Testis (tissue), 3 donors: ENCODE measurements around the gene SETDB2. TPM values are rescaled to one million over a fixed set of nuclear protein-coding genes. Genes with fewer than 3 reads are reported as not detected.
A peak's percentile ranks its signal among the peaks of the same experiment; 100 is the strongest.

Experiments used
- DNase-seq: peaks from one replicate; pipeline ENCODE4 v3.0.0-alpha.2; 2019
- H3K27ac ChIP-seq, 2 donors: fragments of 200-600 bp; sonication (generic); one replicate each; pipeline ENCODE4 v1.5.1; 2019
- H3K27me3 ChIP-seq: fragments of 200-600 bp; sonication (generic); one replicate; pipeline ENCODE4 v1.5.1; 2019
- H3K36me3 ChIP-seq: fragments of 200-600 bp; sonication (generic); one replicate; pipeline ENCODE4 v1.5.1; 2017; ENCODE audit warnings: low read depth; ENCODE audit errors: missing control alignments
- H3K4me1 ChIP-seq: fragments of 200-600 bp; sonication (generic); one replicate; pipeline ENCODE4 v1.5.1; 2019
- H3K4me3 ChIP-seq, 2 donors: fragments of 200-600 bp; sonication (generic); one replicate each; pipeline ENCODE4 v1.5.1; 2017 to 2019
- H3K9me3 ChIP-seq: fragments of 200-600 bp; sonication (generic); one replicate; pipeline ENCODE4 v1.5.1; 2017
- POLR2A ChIP-seq: fragments of 450-650 bp; IDR thresholded peaks from one replicate; pipeline ENCODE4 v1.6.1; 2017; ENCODE audit warnings: antibody characterized with exemption, mild to moderate bottlenecking, moderate library complexity
- WGBS, 2 donors: methylation state at CpG; one replicate each; pipeline ENCODE4 v1.1.5; 2018; 5-methylcytosine and 5-hydroxymethylcytosine counted together
- intact Hi-C: fragments of 100-400 bp; cut with DNase I; formaldehyde crosslinking; loops from one replicate; pipeline ENCODE4 v1.15.1; 2023; ENCODE audit warnings: low total_unique reads
- polyA plus RNA-seq: library from polyadenylated mRNA; stranded (reverse); fragments of 350-450 nt; fragmentation: Illumina TruSeq; extraction: RNeasy Lipid Tissue Mini Kit (QIAGEN cat#74804); gene quantifications from one replicate; pipeline ENCODE4 v1.2.3, GENCODE V29; 2014; ENCODE audit warnings: low read depth, low replicate concordance; ENCODE audit not compliant: insufficient read depth
- total RNA-seq, 2 donors: library from RNA; depleted of rRNA; stranded (reverse); fragments of >200 nt; gene quantifications; one replicate each; pipeline ENCODE4 v1.2.3, GENCODE V29; 2016
- TF ChIP-seq, protein P1 (sequence below), 3 experiments: fragments of 450-650 bp in 2 of 3; fragments of 200-600 bp in 1 of 3; sonication (generic) in 1 of 3; IDR thresholded peaks; one replicate each; pipeline ENCODE4 v1.5.1; 2016 to 2019; ENCODE audit warnings: antibody characterized with exemption in 3 of 3, mild to moderate bottlenecking in 2 of 3, moderate library complexity in 1 of 3

Gene SETDB2
- total and polyA plus RNA-seq, 3 donors from 2014 or later = 19.0 to 33.7 (median 29.3) TPM

DNA sequence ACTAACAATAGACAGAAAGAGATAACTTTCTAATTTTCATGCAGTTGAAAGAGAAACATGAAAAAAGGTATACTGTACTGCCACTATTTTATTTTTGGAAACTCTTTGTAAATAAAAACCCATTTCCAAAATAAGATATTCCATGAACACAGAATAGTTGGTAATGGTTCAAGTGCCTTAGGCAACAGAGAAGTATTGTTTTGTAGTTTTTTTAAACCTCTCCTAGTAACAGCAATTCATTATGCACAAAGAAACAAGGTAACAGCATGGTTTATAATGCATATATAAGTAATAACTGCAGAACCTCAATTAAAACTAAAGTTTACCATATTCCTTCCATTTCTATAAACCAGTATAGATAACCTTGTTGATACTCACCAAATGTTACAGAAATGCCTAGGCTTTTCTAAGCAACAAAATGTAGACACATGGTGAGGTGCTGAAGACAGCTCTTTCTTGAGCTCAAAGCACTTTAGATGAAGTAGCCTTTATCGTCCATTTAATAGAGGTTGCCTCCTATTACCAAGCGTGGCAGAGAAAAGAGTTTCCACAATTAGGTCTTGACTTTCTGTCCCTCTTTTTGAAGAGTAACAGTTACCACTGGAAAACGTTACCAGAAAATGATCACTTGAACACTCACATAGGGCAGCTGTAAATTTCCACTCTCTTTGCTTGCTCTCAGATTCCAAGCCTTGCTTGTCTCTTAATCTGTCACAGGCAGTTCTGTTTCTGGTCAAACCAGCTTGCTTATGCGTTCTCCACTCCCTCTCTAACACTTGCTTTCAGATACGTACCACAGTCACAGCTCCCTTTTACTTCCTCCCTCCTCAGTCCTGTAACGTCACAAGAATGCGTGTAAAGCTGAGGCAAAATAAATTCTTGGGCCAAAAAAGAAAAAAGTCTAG lies 43.1 kb upstream of the SETDB2 start:
- TF ChIP-seq, protein P1, sequence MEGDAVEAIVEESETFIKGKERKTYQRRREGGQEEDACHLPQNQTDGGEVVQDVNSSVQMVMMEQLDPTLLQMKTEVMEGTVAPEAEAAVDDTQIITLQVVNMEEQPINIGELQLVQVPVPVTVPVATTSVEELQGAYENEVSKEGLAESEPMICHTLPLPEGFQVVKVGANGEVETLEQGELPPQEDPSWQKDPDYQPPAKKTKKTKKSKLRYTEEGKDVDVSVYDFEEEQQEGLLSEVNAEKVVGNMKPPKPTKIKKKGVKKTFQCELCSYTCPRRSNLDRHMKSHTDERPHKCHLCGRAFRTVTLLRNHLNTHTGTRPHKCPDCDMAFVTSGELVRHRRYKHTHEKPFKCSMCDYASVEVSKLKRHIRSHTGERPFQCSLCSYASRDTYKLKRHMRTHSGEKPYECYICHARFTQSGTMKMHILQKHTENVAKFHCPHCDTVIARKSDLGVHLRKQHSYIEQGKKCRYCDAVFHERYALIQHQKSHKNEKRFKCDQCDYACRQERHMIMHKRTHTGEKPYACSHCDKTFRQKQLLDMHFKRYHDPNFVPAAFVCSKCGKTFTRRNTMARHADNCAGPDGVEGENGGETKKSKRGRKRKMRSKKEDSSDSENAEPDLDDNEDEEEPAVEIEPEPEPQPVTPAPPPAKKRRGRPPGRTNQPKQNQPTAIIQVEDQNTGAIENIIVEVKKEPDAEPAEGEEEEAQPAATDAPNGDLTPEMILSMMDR (IDR thresholded peaks at IDR 0.05) = no peak
- TF ChIP-seq POLR2A = no peak
- intact Hi-C loops = no loop called here

GRCh38 chr13:49403996-49404702 lies 39.9 kb upstream of the SETDB2 start:
- Histone ChIP-seq H3K27me3 (no peaks in the 10 kb centered on the region), H3K4me3 (no peak overlapping the region), H3K9me3 (no peaks in the 10 kb centered on the region), H3K4me1 (no peaks in the 10 kb centered on the region), H3K36me3 (no peaks in the 10 kb centered on the region), H3K27ac (no peak overlapping the region)
- intact Hi-C loops = no loop called here
- TF ChIP-seq POLR2A = no peak
- TF ChIP-seq, protein P1 (IDR thresholded peaks at IDR 0.05) = no peak
- DNase-seq = no peak
- WGBS, 2 donors = 77 to 80% methylated on average over 6 to 7 of the region's 7 CpGs

More for the DNA sequence above, 43.1 kb upstream of the SETDB2 start:
- Histone ChIP-seq H3K9me3 (no peaks in the 10 kb centered on the region), H3K27ac (peak overlapping the region; percentile 46 to 80), H3K4me3 (peak overlapping the region; percentile 12 to 23), H3K27me3 (no peaks in the 10 kb centered on the region), H3K36me3 (no peaks in the 10 kb centered on the region), H3K4me1 (no peaks in the 10 kb centered on the region)
- DNase-seq = peak; percentile 36
- 29 to 30% methylated on average over 7 of the region's 7 CpGs for WGBS, 2 donors

DNA sequence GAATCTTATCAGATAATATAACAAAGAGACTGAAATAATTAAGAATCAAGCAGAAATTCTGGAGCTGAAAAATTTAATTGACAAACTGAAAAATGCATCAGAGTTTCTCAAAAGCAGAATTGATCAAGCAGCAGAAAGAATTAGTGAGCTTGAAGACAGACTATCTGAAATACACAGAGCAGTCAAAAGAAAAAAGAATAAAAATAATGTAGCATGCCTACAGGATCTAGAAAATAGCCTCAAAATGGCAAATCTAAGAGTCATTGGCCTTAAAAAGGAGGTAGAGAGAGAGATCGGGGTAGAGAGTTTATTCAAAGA lies 39.4 kb upstream of the SETDB2 start:
- no peaks in the 10 kb centered on the region for H3K9me3 ChIP-seq
- no peak overlapping the region for H3K27ac ChIP-seq
- no peak overlapping the region for H3K4me3 ChIP-seq
- H3K36me3 ChIP-seq = no peaks in the 10 kb centered on the region
- 96% methylated on average over 1 of the region's 1 CpG; no CpG with 5 or more reads in 1 of the 2 donors for WGBS, 2 donors
- intact Hi-C loops = no loop called here
- H3K27me3 ChIP-seq = no peaks in the 10 kb centered on the region
- no peak for TF ChIP-seq POLR2A
- no peaks in the 10 kb centered on the region for H3K4me1 ChIP-seq
- no peak for DNase-seq

DNA sequence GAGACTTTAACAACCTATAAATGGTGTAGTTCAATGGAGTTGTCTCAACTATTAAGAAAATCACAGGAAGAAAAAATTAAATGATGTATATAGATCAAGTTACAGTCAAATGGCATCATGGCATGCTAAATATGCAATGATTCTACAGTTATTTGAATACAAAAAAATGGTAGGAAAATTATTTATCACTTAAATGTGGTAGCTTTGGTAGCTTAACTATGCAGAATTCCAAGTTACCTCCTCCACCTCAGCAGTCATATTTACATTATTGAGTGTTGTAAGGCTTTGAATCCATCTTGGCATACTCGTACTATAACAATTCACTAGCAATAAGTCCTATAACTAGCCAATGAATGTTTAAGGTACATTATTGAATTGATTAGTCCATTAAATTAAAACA lies 37.0 kb upstream of the SETDB2 start:
- TF ChIP-seq, protein P1 (IDR thresholded peaks at IDR 0.05) = no peak
- no peak for TF ChIP-seq POLR2A
- Histone ChIP-seq H3K9me3 (no peaks in the 10 kb centered on the region), H3K4me3 (no peak overlapping the region), H3K36me3 (no peaks in the 10 kb centered on the region), H3K27ac (no peak overlapping the region), H3K27me3 (no peaks in the 10 kb centered on the region), H3K4me1 (no peaks in the 10 kb centered on the region)
- intact Hi-C loops = no loop called here
- no peak for DNase-seq
- 96 to 100% methylated on average over 1 of the region's 1 CpG for WGBS, 2 donors

DNA sequence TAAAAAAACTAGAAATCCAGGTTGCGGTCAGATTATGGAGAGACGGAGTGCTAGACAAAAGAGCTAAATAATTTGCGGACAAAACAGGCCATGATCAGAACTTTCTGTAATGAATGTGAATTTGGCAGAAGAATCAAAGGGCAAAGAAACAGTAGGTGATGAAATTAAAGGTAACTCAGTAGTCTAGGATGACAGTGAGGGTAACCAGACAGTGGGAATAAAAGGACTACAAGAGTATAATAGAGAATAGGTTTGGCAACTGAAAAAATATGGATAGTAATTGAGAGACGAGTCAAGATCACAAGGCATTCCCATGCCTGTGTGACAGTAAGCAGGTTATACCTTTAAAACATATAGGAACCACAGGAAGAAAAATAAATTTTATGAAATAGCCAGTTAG lies 36.1 kb upstream of the SETDB2 start:
- Histone ChIP-seq H3K9me3 (no peaks in the 10 kb centered on the region), H3K4me3 (no peak overlapping the region), H3K27ac (no peak overlapping the region), H3K27me3 (no peaks in the 10 kb centered on the region), H3K36me3 (no peaks in the 10 kb centered on the region), H3K4me1 (no peaks in the 10 kb centered on the region)
- WGBS, 2 donors = 85 to 96% methylated on average over 4 of the region's 4 CpGs
- TF ChIP-seq, protein P1 (IDR thresholded peaks at IDR 0.05) = no peak
- TF ChIP-seq POLR2A = no peak
- no peak for DNase-seq
- intact Hi-C loops = no loop called here
